GM12878 (cell line): ENCODE measurements around the gene AFF2. TPM values are rescaled to one million over a fixed set of nuclear protein-coding genes. Genes with fewer than 3 reads are reported as not detected.

Experiments used
- ATAC-seq: fragments of 200-7000 bp; cut with Tn5 transposase; 3 replicates; pipeline ENCODE4 v1.9.1; 2020; ENCODE audit warnings: mild to moderate bottlenecking, moderate library complexity
- BruUV-seq: library from RNA; stranded (reverse); fragments of 400-500 nt; replicated peaks from 2 replicates; lab custom pipeline; 2021; lab: Mats Ljungman, UMichigan
- CTCF ChIA-PET: fragments of 300-600 bp; sonication (Branson Sonifier 250); formaldehyde crosslinking; extraction: SDS; loops from one replicate; lab custom pipeline; 2021; ENCODE audit warnings: inconsistent platforms; lab: Yijun Ruan, JAX
- POLR2A ChIA-PET: fragments of 350-600 bp; formaldehyde crosslinking; extraction: SDS; loops from one replicate; lab custom pipeline; 2021; ENCODE audit warnings: inconsistent platforms; lab: Charles Lee
- RAD21 ChIA-PET: fragments of 300-600 bp; sonication (Branson Sonifier 250); formaldehyde crosslinking; loops from one replicate; lab custom pipeline; 2023; ENCODE audit warnings: antibody characterized with exemption; ENCODE audit not compliant: unreplicated experiment; lab: Charles Lee
- SMC1A ChIA-PET: fragments of 300-600 bp; sonication (Branson Sonifier 250); formaldehyde crosslinking; loops from one replicate; lab custom pipeline; 2023; ENCODE audit not compliant: unreplicated experiment, uncharacterized antibody; lab: Charles Lee
- DNase-seq: peaks from one replicate; pipeline ENCODE4 v3.0.0-alpha.2; 2011; ENCODE audit warnings: low read depth, low spot score
- FAIRE-seq: peaks from 3 replicates; lab custom pipeline; 2011; peaks lifted over from hg19 to GRCh38; lab: Jason Lieb, UNC
- H2AFZ ChIP-seq: 2 replicates; pipeline ENCODE4 v1.6.0; 2011; ENCODE audit warnings: low read depth, low read length, control low read depth; ENCODE audit not compliant: control insufficient read depth
- H3K27ac ChIP-seq: 2 replicates; pipeline ENCODE4 v1.5.1; 2011; ENCODE audit warnings: control low read depth; ENCODE audit not compliant: control insufficient read depth, insufficient read depth
- H3K27me3 ChIP-seq, 2 experiments: replicated peaks in 1 of 2; 2 replicates each; pipeline versions ENCODE4 v1.6.0 to v1.6.1; 2011; ENCODE audit warnings: low read length in 1 of 2; ENCODE audit not compliant: control insufficient read depth in 2 of 2, insufficient read depth in 2 of 2
- H3K36me3 ChIP-seq, 2 experiments: 2 replicates each; pipeline ENCODE4 v1.5.1; 2011; ENCODE audit warnings: low read length in 1 of 2; ENCODE audit not compliant: control insufficient read depth in 2 of 2, insufficient read depth in 2 of 2
- H3K4me1 ChIP-seq: 2 replicates; pipeline ENCODE4 v1.6.1; 2011; ENCODE audit warnings: mild to moderate bottlenecking, low read length, moderate library complexity, mixed read lengths; ENCODE audit not compliant: control insufficient read depth, insufficient read depth
- H3K4me2 ChIP-seq: 2 replicates; pipeline ENCODE4 v1.6.0; 2011; ENCODE audit warnings: control low read depth; ENCODE audit not compliant: control insufficient read depth, insufficient read depth
- H3K4me3 ChIP-seq: fragments of 200-600 bp; sonication (generic); 2 replicates; pipeline ENCODE4 v1.5.1; 2016
- H3K79me2 ChIP-seq: 2 replicates; pipeline ENCODE4 v1.6.0; 2011; ENCODE audit warnings: low read length; ENCODE audit not compliant: control insufficient read depth, insufficient read depth
- H3K9ac ChIP-seq: 2 replicates; pipeline ENCODE4 v1.8.0; 2011; ENCODE audit warnings: low read length, control low read depth, mixed read lengths; ENCODE audit not compliant: control insufficient read depth, insufficient read depth
- H3K9me3 ChIP-seq: replicated peaks from 3 replicates; pipeline ENCODE4 v1.5.1; 2011; ENCODE audit warnings: mild to moderate bottlenecking, low read length; ENCODE audit not compliant: control insufficient read depth, insufficient read depth
- H4K20me1 ChIP-seq: 2 replicates; pipeline ENCODE4 v1.6.0; 2011; ENCODE audit not compliant: control insufficient read depth, insufficient read depth
- CBFB ChIP-seq: IDR thresholded peaks from 2 replicates; pipeline ENCODE4 v1.6.1; 2016; ENCODE audit warnings: antibody characterized with exemption, low read depth
- CEBPB ChIP-seq, 2 experiments: fragments of 150-350 bp in 1 of 2; IDR thresholded peaks; 2 replicates each; pipeline ENCODE4 v1.6.1; 2012 to 2014; ENCODE audit warnings: low read depth in 2 of 2, low read length in 2 of 2, borderline replicate concordance in 1 of 2, inconsistent platforms in 1 of 2
- CHD2 ChIP-seq: IDR thresholded peaks from 2 replicates; pipeline ENCODE4 v1.6.1; 2011; ENCODE audit warnings: low read depth, low read length, improper control_type of control experiment, borderline replicate concordance
- DPF2 ChIP-seq: fragments of 450-650 bp; IDR thresholded peaks from 2 replicates; pipeline ENCODE4 v1.6.1; 2017; ENCODE audit warnings: mild to moderate bottlenecking
- ESRRA ChIP-seq: IDR thresholded peaks from 2 replicates; pipeline ENCODE4 v1.6.1; 2012; ENCODE audit warnings: mild to moderate bottlenecking, low read length, improper control_type of control experiment
- ETV6 ChIP-seq, 2 experiments: fragments of 450-650 bp in 1 of 2; IDR thresholded peaks in 1 of 2; conservative IDR thresholded peaks in 1 of 2; 2 replicates each; pipeline ENCODE4 v1.6.1; 2014; ENCODE audit warnings: antibody characterized with exemption in 1 of 2, borderline replicate concordance in 1 of 2, low read depth in 1 of 2, mild to moderate bottlenecking in 1 of 2, moderate library complexity in 1 of 2
- FOS ChIP-seq: IDR thresholded peaks from 3 replicates; pipeline ENCODE4 v1.6.1; 2011; ENCODE audit warnings: borderline replicate concordance; ENCODE audit not compliant: insufficient read length; ENCODE audit errors: extremely low read depth
- FOXM1 ChIP-seq: IDR thresholded peaks from 2 replicates; pipeline ENCODE4 v1.6.1; 2012; ENCODE audit warnings: low read depth, mild to moderate bottlenecking, inconsistent platforms, low read length, moderate library complexity
- GABPA ChIP-seq: IDR thresholded peaks from 2 replicates; pipeline ENCODE4 v1.6.1; 2014; ENCODE audit warnings: antibody characterized with exemption, low read depth, mild to moderate bottlenecking, inconsistent platforms
- GATAD2B ChIP-seq: fragments of 450-650 bp; conservative IDR thresholded peaks from 2 replicates; pipeline ENCODE4 v1.6.1; 2017; ENCODE audit warnings: low read depth, mild to moderate bottlenecking, moderate library complexity
- IKZF2 ChIP-seq, 2 experiments: fragments of 450-650 bp; IDR thresholded peaks; 2 replicates each; pipeline ENCODE4 v1.6.1; 2017; ENCODE audit warnings: mild to moderate bottlenecking in 2 of 2, moderate library complexity in 2 of 2
- KLF5 ChIP-seq: fragments of 450-650 bp; IDR thresholded peaks from 2 replicates; pipeline ENCODE4 v1.6.1; 2014; ENCODE audit warnings: mild to moderate bottlenecking; ENCODE audit not compliant: partially characterized antibody
- NBN ChIP-seq: fragments of 450-650 bp; IDR thresholded peaks from 2 replicates; pipeline ENCODE4 v1.6.1; 2016
- POLR2AphosphoS5 ChIP-seq: IDR thresholded peaks from 2 replicates; pipeline ENCODE4 v1.6.1; 2011; ENCODE audit warnings: mild to moderate bottlenecking, low read length, inconsistent platforms
- TAF1 ChIP-seq: IDR thresholded peaks from 2 replicates; pipeline ENCODE4 v1.6.1; 2011; ENCODE audit warnings: mild to moderate bottlenecking, low read depth, low read length, borderline replicate concordance
- TCF12 ChIP-seq: IDR thresholded peaks from 2 replicates; pipeline ENCODE4 v1.6.1; 2011; ENCODE audit warnings: low read depth, mild to moderate bottlenecking, low read length
- ZSCAN29 ChIP-seq: fragments of 450-650 bp; IDR thresholded peaks from 2 replicates; pipeline ENCODE4 v1.6.1; 2017; ENCODE audit warnings: mild to moderate bottlenecking, moderate library complexity
- WGBS: methylation state at CpG from one replicate; pipeline ENCODE4 v1.1.6; 2016; ENCODE audit warnings: low lambda C conversion rate; ENCODE audit not compliant: insufficient replicate concordance, insufficient coverage; ENCODE audit errors: missing lambda C conversion rate; 5-methylcytosine and 5-hydroxymethylcytosine counted together
- in situ Hi-C: fragments of 300-500 bp; cut with MboI; formaldehyde crosslinking; loops from 9 replicates; pipeline ENCODE4 v1.14.3; 2018; ENCODE audit warnings: mixed read lengths
- intact Hi-C: fragments of 100-400 bp; cut with micrococcal nuclease; formaldehyde crosslinking; loops from one replicate; pipeline ENCODE4 v1.14.2; 2022; ENCODE audit not compliant: unreplicated experiment
- polyA plus RNA-seq, 11 experiments: library from polyadenylated mRNA; depleted of rRNA in 4 of 11; unstranded in 6 of 11; stranded (reverse) in 5 of 11; fragments of >200 nt; fragmentation: Nextera tagmentation in 4 of 11; fragmentation: Illumina TruSeq in 1 of 11; extraction: Ambion mirVana in 4 of 11; extraction: Trizol in 1 of 11; gene quantifications; 1 replicate in 1 of 11; 2 replicates in 10 of 11; pipeline versions ENCODE4 v1.2.1 to v1.2.3, GENCODE V29; 2011 to 2016; ENCODE audit warnings: inconsistent platforms in 2 of 11, missing spikeins in 2 of 11, low read depth in 1 of 11
- total RNA-seq, 4 experiments: library from RNA; depleted of rRNA in 3 of 4; stranded (reverse); fragments of >200 nt in 3 of 4; fragmentation: Illumina TruSeq in 1 of 4; extraction: Trizol in 1 of 4; gene quantifications; 2 replicates each; pipeline versions ENCODE4 v1.2.1 to v1.2.3, GENCODE V29; 2013 to 2021
- TF ChIP-seq, protein P1 (sequence below): fragments of 450-650 bp; IDR thresholded peaks from 2 replicates; pipeline ENCODE4 v1.6.1; 2017; ENCODE audit warnings: mild to moderate bottlenecking, low read depth, inconsistent platforms; ENCODE audit not compliant: poor library complexity, severe bottlenecking
- TF ChIP-seq, protein P2 (sequence below): IDR thresholded peaks from 2 replicates; pipeline ENCODE4 v1.6.1; 2012; ENCODE audit warnings: improper control_type of control experiment, low read depth, low read length; ENCODE audit not compliant: insufficient replicate concordance

Gene AFF2
- total and polyA plus RNA-seq, 10 of the 15 experiments (the other 5 are each of a cell fraction or from before 2014, with no cell fraction given), result under 0.01 to 0.03 TPM; not detected in 8

DNA sequence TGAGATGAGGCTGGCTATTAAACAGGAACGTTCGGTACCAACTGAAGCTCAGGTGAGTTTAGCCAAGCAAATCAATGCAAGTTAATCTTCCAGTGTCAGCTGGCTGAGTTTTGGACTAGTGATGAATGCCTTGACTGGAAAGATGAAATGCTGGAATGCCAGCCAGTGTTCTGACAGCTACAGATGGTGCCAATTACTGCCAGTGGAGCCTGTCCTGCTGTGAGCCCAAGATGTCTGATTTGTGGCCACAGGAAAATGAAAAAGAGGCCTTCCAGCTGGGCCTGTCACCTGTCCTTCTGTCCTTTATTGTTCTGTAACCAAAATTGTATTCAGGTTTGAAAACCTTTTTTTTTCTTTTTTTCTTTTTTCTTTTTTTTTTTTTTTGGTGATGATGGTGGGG lies 223.1 kb downstream of the AFF2 start:
- Histone ChIP-seq H3K4me2 (no peak overlapping the region), H3K9me3 (no peaks in the 10 kb centered on the region), H4K20me1 (no peaks in the 10 kb centered on the region), H3K27me3 (no peaks in the 10 kb centered on the region), H3K9ac (no peak overlapping the region), H3K4me3 (no peak overlapping the region), H3K4me1 (no peaks in the 10 kb centered on the region), H3K27ac (no peak overlapping the region), H3K36me3 (no peaks in the 10 kb centered on the region), H3K79me2 (no peaks in the 10 kb centered on the region), H2AFZ (no peak overlapping the region)
- ChIA-PET SMC1A (no interaction called here), POLR2A (no interaction called here), RAD21 (no interaction called here), CTCF (no interaction called here)
- BruUV-seq, result no TSS peak
- DNase-seq (no peak), ATAC-seq (no peak), FAIRE-seq (no peak)
- intact Hi-C loops, result no loop called here
- in situ Hi-C loops, result no loop called here
- TF ChIP-seq TCF12 (no peak), DPF2 (no peak), ZSCAN29 (no peak), GABPA (no peak), CHD2 (no peak), KLF5 (no peak), POLR2AphosphoS5 (no peak), GATAD2B (no peak), TAF1 (no peak), CBFB (no peak), CEBPB (IDR thresholded peaks at IDR 0.05; ENCODE audit: borderline replicate concordance in 1 of 2, low read depth in 2 of 2, low read length in 2 of 2) (no peak), ESRRA (no peak), FOS (no peak), ETV6 (conservative IDR thresholded peaks at IDR 0.05 in 1 of 2, IDR thresholded peaks at IDR 0.05 in 1 of 2; ENCODE audit: borderline replicate concordance in 1 of 2, low read depth in 1 of 2) (no peak), IKZF2 (IDR thresholded peaks at IDR 0.05) (no peak), NBN (no peak), FOXM1 (no peak)
- TF ChIP-seq, protein P1, sequence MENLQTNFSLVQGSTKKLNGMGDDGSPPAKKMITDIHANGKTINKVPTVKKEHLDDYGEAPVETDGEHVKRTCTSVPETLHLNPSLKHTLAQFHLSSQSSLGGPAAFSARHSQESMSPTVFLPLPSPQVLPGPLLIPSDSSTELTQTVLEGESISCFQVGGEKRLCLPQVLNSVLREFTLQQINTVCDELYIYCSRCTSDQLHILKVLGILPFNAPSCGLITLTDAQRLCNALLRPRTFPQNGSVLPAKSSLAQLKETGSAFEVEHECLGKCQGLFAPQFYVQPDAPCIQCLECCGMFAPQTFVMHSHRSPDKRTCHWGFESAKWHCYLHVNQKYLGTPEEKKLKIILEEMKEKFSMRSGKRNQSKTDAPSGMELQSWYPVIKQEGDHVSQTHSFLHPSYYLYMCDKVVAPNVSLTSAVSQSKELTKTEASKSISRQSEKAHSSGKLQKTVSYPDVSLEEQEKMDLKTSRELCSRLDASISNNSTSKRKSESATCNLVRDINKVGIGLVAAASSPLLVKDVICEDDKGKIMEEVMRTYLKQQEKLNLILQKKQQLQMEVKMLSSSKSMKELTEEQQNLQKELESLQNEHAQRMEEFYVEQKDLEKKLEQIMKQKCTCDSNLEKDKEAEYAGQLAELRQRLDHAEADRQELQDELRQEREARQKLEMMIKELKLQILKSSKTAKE, result no peak
- TF ChIP-seq, protein P2, sequence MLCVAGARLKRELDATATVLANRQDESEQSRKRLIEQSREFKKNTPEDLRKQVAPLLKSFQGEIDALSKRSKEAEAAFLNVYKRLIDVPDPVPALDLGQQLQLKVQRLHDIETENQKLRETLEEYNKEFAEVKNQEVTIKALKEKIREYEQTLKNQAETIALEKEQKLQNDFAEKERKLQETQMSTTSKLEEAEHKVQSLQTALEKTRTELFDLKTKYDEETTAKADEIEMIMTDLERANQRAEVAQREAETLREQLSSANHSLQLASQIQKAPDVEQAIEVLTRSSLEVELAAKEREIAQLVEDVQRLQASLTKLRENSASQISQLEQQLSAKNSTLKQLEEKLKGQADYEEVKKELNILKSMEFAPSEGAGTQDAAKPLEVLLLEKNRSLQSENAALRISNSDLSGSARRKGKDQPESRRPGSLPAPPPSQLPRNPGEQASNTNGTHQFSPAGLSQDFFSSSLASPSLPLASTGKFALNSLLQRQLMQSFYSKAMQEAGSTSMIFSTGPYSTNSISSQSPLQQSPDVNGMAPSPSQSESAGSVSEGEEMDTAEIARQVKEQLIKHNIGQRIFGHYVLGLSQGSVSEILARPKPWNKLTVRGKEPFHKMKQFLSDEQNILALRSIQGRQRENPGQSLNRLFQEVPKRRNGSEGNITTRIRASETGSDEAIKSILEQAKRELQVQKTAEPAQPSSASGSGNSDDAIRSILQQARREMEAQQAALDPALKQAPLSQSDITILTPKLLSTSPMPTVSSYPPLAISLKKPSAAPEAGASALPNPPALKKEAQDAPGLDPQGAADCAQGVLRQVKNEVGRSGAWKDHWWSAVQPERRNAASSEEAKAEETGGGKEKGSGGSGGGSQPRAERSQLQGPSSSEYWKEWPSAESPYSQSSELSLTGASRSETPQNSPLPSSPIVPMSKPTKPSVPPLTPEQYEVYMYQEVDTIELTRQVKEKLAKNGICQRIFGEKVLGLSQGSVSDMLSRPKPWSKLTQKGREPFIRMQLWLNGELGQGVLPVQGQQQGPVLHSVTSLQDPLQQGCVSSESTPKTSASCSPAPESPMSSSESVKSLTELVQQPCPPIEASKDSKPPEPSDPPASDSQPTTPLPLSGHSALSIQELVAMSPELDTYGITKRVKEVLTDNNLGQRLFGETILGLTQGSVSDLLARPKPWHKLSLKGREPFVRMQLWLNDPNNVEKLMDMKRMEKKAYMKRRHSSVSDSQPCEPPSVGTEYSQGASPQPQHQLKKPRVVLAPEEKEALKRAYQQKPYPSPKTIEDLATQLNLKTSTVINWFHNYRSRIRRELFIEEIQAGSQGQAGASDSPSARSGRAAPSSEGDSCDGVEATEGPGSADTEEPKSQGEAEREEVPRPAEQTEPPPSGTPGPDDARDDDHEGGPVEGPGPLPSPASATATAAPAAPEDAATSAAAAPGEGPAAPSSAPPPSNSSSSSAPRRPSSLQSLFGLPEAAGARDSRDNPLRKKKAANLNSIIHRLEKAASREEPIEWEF, result no peak
- 46% methylated on average over 2 of the region's 2 CpGs for WGBS
